Measurements from ENCODE around the gene EXD3. TPM values are rescaled to one million over a fixed set of nuclear protein-coding genes. Genes with fewer than 3 reads are reported as not detected.

The EXD3 gene
- total RNA-seq, 1 experiment from 2014 or later: 15.3 TPM

GRCh38 chr9:137352511-137353222 is 70.3 kb downstream of the EXD3 start:
- Histone ChIP-seq H3K18ac (ENCODE audit: insufficient read length, low read depth, low read length) (no peak overlapping the region), H2AK5ac (ENCODE audit: insufficient read length, low read length) (no peak overlapping the region), H2BK20ac (ENCODE audit: low read depth, low read length, poor library complexity, severe bottlenecking) (no peak overlapping the region), H3K79me1 (ENCODE audit: insufficient read depth, low read depth, low read length, poor library complexity, severe bottlenecking) (no peaks in the 10 kb centered on the region), H3K27me3 (ENCODE audit: insufficient read depth, low read length) (no peaks in the 10 kb centered on the region), H3K23ac (ENCODE audit: insufficient read length, low read depth, low read length) (no peak overlapping the region), H3K27ac (ENCODE audit: insufficient read length, low read depth, low read length) (no peak overlapping the region), H3K56ac (ENCODE audit: insufficient read length, low read depth, low read length) (no peak overlapping the region), H4K8ac (replicated peaks; ENCODE audit: insufficient read length, low read depth, low read length) (no peak overlapping the region), H2BK15ac (ENCODE audit: low read depth, low read length) (no peak overlapping the region), H3K9ac (ENCODE audit: extremely low read depth, insufficient read length, low read length) (no peak overlapping the region), H2BK5ac (ENCODE audit: insufficient read length, low read length) (no peak overlapping the region), H3K14ac (ENCODE audit: insufficient read depth, low read length) (no peak overlapping the region), H3K4me1 (ENCODE audit: insufficient read depth, low read length) (no peaks in the 10 kb centered on the region), H2AFZ (ENCODE audit: low read length) (no peak overlapping the region), H4K5ac (ENCODE audit: insufficient read length, low read depth, low read length) (no peak overlapping the region), H3K4ac (ENCODE audit: low read depth, low read length) (no peak overlapping the region), H4K20me1 (ENCODE audit: control insufficient read depth, insufficient read depth, insufficient read length) (no peaks in the 10 kb centered on the region), H3K79me2 (ENCODE audit: insufficient read depth, low read length) (no peaks in the 10 kb centered on the region), H3T11ph (ENCODE audit: low read length) (no peak overlapping the region), H3K23me2 (ENCODE audit: insufficient read length, low read depth, low read length, poor library complexity, severe bottlenecking) (no peaks in the 10 kb centered on the region), H3K9me3 (ENCODE audit: control insufficient read depth, low read depth, low read length) (peaks cover 23% of the 10 kb centered on the region), H2BK12ac (ENCODE audit: insufficient read length, low read depth, low read length) (no peak overlapping the region), H2BK120ac (ENCODE audit: low read depth, low read length, poor library complexity, severe bottlenecking) (no peak overlapping the region), H4K91ac (ENCODE audit: insufficient read length, low read depth, low read length) (no peak overlapping the region), H3K4me2 (ENCODE audit: insufficient read depth, insufficient read length, low read length) (no peak overlapping the region)
- WGBS (ENCODE audit: extremely low coverage, insufficient read length, low lambda C conversion rate): no CpG with 5 or more reads among the region's 26 CpGs
- H3K4me1 Mint-ChIP-seq: no peaks in the 10 kb centered on the region
- DNase-seq: no peak
- H3K4me3 Mint-ChIP-seq: no peak overlapping the region
- H3K27me3 Mint-ChIP-seq (ENCODE audit: low read depth): peaks cover 12% of the 10 kb centered on the region
- no peak overlapping the region for H3K27ac Mint-ChIP-seq
- TF ChIP-seq CTCF (conservative IDR thresholded peaks at IDR 0.05): no peak
- H3K36me3 Mint-ChIP-seq (ENCODE audit: insufficient read depth in 1 of 3, low read depth in 3 of 3): peaks cover 10 to 12% (median 10%) of the 10 kb centered on the region in 3 experiments; a peak in 6 of 7 replicates
- peaks cover 22 to 61% of the 10 kb centered on the region in 2 experiments for H3K9me3 Mint-ChIP-seq
